Measurements from ENCODE around the gene ZSCAN5C. TPM values are rescaled to one million over a fixed set of nuclear protein-coding genes. Genes with fewer than 3 reads are reported as not detected.
"Not testable (repeated sequence)": the region's sequence is repeated elsewhere in the genome, so short reads cannot be mapped to it uniquely, and the experiment has no call there.

Gene ZSCAN5C
- total RNA-seq, 1 experiment from 2014 or later, result not detected

DNA sequence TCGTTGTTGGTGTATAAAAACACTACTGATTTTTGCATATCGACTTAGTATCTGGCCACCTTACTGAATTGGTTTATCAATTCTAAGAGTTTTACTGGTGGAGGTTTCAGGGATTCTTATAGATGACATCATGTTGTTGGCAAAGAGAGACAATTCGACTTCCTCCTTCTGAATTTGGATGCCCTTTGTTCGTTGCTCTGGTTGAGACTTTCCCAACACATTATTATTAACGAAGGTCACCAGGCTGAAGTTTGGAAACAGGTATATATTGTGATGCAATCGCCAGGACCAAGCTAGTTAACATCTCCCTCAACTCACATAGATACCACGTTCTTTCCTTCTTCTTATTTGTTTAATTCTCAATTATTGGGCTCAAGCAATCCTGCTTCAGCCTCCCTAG is 2.4 kb upstream of the ZSCAN5C start:
- CTCF ChIA-PET, result no interaction called here
- intact Hi-C loops (cut with micrococcal nuclease; ENCODE audit: unreplicated experiment), result no loop called here
- H3K4me3 ChIP-seq, result no peak overlapping the region
- no TSS peak for BruUV-seq (replicated peaks)
- no peaks in the 10 kb centered on the region for H3F3A ChIP-seq (ENCODE audit: insufficient read depth, low read depth)
- POLR2A ChIA-PET (ENCODE audit: unreplicated experiment), result no interaction called here
- H3K9me3 ChIP-seq (ENCODE audit: insufficient read depth, low read depth), result no peaks in the 10 kb centered on the region
- H3K36me3 ChIP-seq (ENCODE audit: low read depth), result no peaks in the 10 kb centered on the region
- no peaks in the 10 kb centered on the region for H3K4me1 ChIP-seq (replicated peaks; ENCODE audit: insufficient read depth)
- H2AFZ ChIP-seq, result no peak overlapping the region
- H3K27ac ChIP-seq, result no peak overlapping the region
- DNase-seq, result peak in 1 of 2 experiments; percentile 50
- no peak for TF ChIP-seq EZH2 (IDR thresholded peaks at IDR 0.05; ENCODE audit: low read depth)
- TF ChIP-seq, protein P1, sequence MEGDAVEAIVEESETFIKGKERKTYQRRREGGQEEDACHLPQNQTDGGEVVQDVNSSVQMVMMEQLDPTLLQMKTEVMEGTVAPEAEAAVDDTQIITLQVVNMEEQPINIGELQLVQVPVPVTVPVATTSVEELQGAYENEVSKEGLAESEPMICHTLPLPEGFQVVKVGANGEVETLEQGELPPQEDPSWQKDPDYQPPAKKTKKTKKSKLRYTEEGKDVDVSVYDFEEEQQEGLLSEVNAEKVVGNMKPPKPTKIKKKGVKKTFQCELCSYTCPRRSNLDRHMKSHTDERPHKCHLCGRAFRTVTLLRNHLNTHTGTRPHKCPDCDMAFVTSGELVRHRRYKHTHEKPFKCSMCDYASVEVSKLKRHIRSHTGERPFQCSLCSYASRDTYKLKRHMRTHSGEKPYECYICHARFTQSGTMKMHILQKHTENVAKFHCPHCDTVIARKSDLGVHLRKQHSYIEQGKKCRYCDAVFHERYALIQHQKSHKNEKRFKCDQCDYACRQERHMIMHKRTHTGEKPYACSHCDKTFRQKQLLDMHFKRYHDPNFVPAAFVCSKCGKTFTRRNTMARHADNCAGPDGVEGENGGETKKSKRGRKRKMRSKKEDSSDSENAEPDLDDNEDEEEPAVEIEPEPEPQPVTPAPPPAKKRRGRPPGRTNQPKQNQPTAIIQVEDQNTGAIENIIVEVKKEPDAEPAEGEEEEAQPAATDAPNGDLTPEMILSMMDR (conservative IDR thresholded peaks at IDR 0.05), result no peak
- no peak overlapping the region for H3K4me2 ChIP-seq
- no peaks in the 10 kb centered on the region for H3K9me2 ChIP-seq (ENCODE audit: insufficient read depth)
- peaks cover 89% of the 10 kb centered on the region for H3K27me3 ChIP-seq (ENCODE audit: insufficient read depth, low read depth)
- H4K20me1 ChIP-seq (ENCODE audit: insufficient read depth), result 0 out of 2 replicates have a peak, but pooled peaks cover 4% of the 10 kb centered on the region
- H3K79me2 ChIP-seq (ENCODE audit: low read depth), result no peaks in the 10 kb centered on the region

DNA sequence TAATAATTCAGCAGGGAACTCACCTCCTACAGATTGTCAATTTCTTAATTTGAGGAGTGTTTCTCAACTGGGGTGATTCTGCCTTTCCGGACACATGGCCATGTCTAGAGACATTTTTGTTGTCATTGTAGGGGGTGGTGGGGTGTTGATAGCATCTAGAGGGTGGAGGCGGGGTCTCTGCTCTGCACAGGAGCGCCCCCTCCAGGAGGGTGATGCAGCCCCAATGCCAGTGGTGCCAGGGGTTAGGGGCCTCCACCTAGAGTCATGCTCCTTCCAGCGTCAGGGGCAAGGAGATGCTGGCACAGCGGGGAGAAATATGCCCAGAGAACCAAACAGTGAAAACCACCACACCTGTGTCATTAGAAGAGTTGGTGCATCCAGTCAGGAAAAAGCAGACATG is 5.5 kb downstream of the ZSCAN5C start:
- H3K9me3 ChIP-seq (ENCODE audit: insufficient read depth, low read depth); POLR2A ChIA-PET (ENCODE audit: unreplicated experiment); intact Hi-C loops (cut with micrococcal nuclease; ENCODE audit: unreplicated experiment); DNase-seq; H3K4me1 ChIP-seq (replicated peaks; ENCODE audit: insufficient read depth); H3F3A ChIP-seq (ENCODE audit: insufficient read depth, low read depth); BruUV-seq (replicated peaks); H2AFZ ChIP-seq; H3K79me2 ChIP-seq (ENCODE audit: low read depth); H3K4me3 ChIP-seq; CTCF ChIA-PET; H3K27ac ChIP-seq; H3K4me2 ChIP-seq; H3K9me2 ChIP-seq (ENCODE audit: insufficient read depth); H4K20me1 ChIP-seq (ENCODE audit: insufficient read depth); H3K36me3 ChIP-seq (ENCODE audit: low read depth): not testable (repeated sequence)
- H3K27me3 ChIP-seq (ENCODE audit: insufficient read depth, low read depth), result peaks cover 82% of the 10 kb centered on the region

DNA sequence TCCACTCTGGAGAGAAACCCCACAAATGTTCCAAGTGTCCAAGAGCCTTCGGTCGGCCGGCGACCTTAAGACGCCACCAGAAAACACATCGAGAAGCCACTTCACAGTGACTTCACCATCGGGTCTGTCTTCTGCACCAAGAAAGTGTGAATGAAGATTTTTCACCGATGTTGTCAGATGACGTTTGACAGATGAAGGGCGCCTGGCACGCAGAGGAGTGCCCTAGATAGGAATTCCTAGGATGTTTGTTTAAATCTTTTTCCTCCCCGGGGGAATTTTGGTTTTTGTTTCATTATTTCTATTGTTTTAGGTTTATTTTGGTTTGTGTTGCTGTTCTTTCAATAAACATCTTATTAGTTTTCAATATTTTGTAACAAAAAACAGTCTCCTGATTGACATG is 7.0 kb downstream of the ZSCAN5C start:
- ChIA-PET CTCF (no interaction called here), POLR2A (ENCODE audit: unreplicated experiment) (no interaction called here)
- intact Hi-C loops (cut with micrococcal nuclease; ENCODE audit: unreplicated experiment), result no loop called here
- no peak for DNase-seq
- Histone ChIP-seq H3K36me3 (ENCODE audit: low read depth) (no peaks in the 10 kb centered on the region), H3K79me2 (ENCODE audit: low read depth) (no peaks in the 10 kb centered on the region), H4K20me1 (ENCODE audit: insufficient read depth) (no peaks in the 10 kb centered on the region), H3K9me3 (ENCODE audit: insufficient read depth, low read depth) (no peaks in the 10 kb centered on the region), H3K4me3 (no peak overlapping the region), H3K4me2 (no peak overlapping the region), H3K27me3 (ENCODE audit: insufficient read depth, low read depth) (peaks cover 82% of the 10 kb centered on the region), H3K9me2 (ENCODE audit: insufficient read depth) (no peaks in the 10 kb centered on the region), H3K4me1 (replicated peaks; ENCODE audit: insufficient read depth) (no peaks in the 10 kb centered on the region), H3K27ac (no peak overlapping the region), H3F3A (ENCODE audit: insufficient read depth, low read depth) (no peaks in the 10 kb centered on the region), H2AFZ (no peak overlapping the region)
- no TSS peak for BruUV-seq (replicated peaks)
- no peak for TF ChIP-seq EZH2 (IDR thresholded peaks at IDR 0.05; ENCODE audit: low read depth)
- TF ChIP-seq, protein P1 (conservative IDR thresholded peaks at IDR 0.05), result no peak

DNA sequence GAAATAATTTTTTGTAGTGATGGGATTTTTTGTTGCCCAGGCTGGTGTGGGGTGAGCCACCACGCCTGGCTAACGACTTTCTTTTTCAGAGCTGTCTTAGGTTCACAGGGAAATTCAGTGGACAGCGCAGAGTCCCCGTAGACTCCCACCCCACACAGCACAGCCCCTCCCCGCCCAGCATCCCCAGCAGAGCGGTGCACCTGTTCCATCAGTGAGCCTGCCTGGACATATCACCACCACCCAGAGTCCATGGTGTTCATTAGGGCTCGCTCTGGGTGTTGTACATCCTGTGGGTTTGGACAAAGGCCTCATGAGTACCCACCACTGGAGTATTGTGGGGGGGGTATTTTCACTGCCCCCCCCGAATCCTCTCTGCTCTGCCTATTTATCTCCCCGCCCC is 8.0 kb downstream of the ZSCAN5C start:
- H3K9me3 ChIP-seq (ENCODE audit: insufficient read depth, low read depth); DNase-seq; H3K4me3 ChIP-seq; H4K20me1 ChIP-seq (ENCODE audit: insufficient read depth); CTCF ChIA-PET; intact Hi-C loops (cut with micrococcal nuclease; ENCODE audit: unreplicated experiment); H3K27ac ChIP-seq; H3K79me2 ChIP-seq (ENCODE audit: low read depth); BruUV-seq (replicated peaks); H3K4me1 ChIP-seq (replicated peaks; ENCODE audit: insufficient read depth); H2AFZ ChIP-seq; H3K9me2 ChIP-seq (ENCODE audit: insufficient read depth); H3K36me3 ChIP-seq (ENCODE audit: low read depth); POLR2A ChIA-PET (ENCODE audit: unreplicated experiment); H3F3A ChIP-seq (ENCODE audit: insufficient read depth, low read depth); H3K4me2 ChIP-seq: not testable (repeated sequence)
- peaks cover 87% of the 10 kb centered on the region for H3K27me3 ChIP-seq (ENCODE audit: insufficient read depth, low read depth)
